ENCODE measurements around the gene PLD2.

PLD2 gene

DNA sequence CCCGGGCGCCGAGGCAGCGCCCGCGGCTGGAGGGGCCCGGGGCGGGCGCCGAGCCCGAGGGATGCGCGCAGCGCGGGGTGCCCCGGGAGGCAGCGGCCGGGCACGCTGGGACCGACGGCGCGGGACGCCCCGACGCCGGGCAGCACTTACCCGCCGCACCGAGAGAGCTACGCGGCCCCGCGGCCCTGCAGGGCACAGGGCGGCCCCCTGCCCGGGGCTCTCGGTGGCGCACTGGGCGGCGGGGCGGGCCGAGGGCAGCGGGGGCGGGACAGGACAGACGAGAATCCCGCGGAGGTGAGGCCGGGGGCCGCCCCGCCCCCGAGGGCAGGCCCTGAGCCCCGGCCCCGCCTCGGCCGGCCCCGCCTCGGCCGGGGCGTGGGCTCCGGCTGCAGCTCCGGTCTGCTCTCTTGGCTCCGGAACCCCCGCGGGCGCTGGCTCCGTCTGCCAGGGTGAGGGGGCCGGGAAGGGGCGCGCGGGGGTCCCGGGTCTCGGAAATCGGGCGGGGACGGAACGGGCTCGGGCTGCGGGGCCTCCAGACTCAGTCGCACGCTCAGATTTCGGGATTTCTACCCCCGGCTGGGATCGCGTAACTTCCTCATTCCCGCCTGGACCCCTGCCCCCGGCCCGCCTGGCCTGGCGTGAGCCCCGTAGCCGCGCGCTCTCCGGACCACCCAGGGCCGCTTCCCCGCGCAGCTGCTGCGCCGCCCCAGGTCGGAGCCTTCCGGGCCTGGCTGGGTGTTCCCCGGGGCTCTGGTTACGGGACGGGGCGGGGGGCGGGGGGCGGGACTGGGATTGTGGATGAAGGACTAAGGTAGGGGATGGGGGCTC is at the start of gene PLD2:
PLD2 (plus strand) TSS at position 376 of the 828 bp plus-strand sequence. CDS start 621 bp downstream, outside the sequence.
- peak; percentile 75 for DNase-seq

DNA sequence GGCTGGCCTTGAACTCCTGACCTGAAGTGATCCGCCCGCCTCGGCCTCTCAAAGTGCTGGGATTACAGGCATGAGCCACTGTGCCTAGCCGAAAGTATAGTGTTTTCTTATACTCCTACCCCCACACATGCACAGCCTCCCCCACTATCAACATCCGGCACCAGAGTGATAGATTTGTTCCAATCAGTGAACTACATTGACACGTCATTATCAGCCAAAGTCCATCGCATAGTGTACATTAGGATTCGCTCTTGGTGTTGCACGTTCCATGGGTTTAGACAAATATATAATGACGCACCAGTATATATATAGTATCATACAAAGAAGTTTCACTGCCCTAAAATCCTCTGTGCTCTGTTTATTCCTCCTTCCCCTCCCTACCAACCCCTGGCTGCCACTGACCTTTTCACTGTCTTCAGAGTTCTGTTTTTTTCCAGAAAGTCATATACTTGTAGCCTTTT is 47.1 kb upstream of the PLD2 start:
- no peak for DNase-seq

DNA sequence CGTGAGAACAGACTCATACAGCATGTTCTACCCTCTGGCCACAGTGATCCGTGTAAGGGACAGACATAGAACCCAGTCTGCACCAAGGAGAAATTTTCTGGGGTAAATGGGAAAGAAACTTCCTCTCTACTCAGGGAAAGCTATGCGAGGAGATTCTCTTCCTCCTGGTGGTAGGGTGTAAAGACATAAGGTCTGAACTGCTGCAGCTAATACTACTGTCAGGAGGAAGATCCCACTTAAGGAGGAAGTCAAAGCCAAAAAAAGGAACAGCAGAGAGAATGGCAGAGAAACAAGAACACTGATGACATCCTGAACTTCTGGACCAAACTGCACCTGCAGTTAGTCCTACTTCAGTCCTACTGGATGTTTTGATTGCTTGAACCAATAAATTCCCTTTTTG is 42.4 kb upstream of the PLD2 start:
- no peak for DNase-seq

- DNase-seq: no peak
Measured at GRCh38 chr17:4766201-4766600, 40.8 kb upstream of the PLD2 start.

DNA sequence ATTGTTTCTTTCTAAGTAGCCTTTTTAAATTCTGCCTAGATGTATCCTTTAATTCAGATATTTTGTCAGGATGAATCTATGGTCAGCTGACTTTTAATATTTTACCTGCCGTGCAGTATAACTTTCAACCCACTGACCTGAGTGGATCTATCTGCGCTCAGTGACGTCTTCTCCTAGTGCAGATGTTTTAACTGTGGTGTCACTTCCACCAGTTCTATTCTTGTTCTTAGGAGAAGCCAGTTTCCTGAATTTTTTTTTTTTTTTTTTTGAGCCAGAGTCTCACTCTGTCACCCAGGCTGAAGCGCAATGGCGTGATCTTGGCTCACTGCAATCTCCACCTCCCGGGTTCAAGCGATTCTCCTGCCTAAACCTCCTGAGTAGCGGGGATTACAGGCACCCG is 40.2 kb upstream of the PLD2 start:
- no peak for DNase-seq

DNA sequence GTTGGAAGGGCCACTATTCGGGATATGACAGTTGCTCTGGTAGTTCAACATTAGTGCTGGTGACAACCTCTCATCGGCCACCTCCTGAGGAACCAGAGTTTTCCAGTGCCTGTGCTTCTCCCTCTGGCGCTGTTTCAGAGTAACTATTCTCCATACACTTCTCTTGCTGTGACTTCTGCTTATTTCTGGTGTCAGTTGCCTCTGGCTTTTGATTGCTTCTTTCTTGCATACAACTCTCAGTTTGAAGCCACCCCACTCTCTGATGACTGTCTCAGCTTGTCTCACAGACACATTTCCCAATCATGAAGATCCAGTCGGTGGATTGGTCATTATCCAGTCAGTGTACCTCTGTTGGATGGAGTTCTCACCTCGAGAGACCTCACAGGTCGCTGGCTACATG is 38.7 kb upstream of the PLD2 start:
- DNase-seq: no peak

- no peak for DNase-seq
Measured at GRCh38 chr17:4769628-4770027, 37.3 kb upstream of the PLD2 start.

DNA sequence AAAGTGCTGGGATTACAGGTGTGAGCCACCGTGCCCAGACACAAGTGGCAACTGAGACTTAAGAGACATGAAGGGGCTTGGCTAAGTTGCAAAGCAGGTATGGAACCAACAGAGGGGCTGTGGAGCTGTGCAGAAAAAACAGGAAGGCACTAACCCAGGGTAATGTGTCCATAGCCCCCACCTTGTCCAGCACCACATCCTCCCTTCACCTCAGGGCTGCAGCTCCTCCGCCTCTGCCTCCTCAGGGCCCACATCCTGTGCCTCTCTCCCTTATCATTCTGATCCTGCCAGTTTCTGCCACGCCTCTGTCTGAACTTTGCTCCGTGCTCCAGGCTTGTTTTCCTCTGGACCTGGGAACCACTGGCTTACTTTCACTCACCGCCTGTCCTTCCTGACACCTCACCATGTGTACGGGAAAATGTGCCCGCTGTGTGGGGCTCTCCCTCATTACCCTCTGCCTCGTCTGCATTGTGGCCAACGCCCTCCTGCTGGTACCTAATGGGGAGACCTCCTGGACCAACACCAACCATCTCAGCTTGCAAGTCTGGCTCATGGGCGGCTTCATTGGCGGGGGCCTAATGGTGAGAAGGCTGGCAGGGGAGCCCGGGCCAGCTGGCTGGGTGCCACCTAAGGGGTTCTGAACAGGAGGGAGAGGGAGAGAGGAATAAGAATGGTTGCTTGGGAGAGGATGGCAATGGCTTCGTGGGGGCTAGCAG is 35.3 kb upstream of the PLD2 start, which contains the start of gene TM4SF5:
TM4SF5 (plus strand) TSS at position 368 of the 716 bp plus-strand sequence; CDS start at position 405, 37 bp downstream.
- DNase-seq: no peak

DNA sequence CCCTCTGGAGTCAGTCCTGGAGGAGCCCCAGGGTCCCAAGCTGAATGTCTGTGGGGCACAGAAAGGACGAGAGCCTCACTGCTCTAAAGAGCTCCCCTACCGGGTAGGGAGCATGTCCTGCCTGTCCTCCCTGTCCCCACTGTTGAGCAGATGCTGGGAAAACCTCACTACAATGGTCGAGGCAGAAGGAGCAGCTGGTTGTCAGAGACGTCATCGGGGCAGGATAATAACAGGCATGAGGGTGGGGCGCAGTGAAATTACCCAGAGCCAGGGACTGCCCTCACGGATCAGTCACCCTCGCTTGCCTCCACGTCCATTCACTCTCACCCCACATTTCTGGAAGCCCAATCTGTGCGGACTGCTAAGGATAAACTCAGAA is 34.7 kb upstream of the PLD2 start:
- no peak for DNase-seq

GRCh38 chr17:4777969-4778760 is 28.8 kb upstream of the PLD2 start:
- no peak for DNase-seq

DNA sequence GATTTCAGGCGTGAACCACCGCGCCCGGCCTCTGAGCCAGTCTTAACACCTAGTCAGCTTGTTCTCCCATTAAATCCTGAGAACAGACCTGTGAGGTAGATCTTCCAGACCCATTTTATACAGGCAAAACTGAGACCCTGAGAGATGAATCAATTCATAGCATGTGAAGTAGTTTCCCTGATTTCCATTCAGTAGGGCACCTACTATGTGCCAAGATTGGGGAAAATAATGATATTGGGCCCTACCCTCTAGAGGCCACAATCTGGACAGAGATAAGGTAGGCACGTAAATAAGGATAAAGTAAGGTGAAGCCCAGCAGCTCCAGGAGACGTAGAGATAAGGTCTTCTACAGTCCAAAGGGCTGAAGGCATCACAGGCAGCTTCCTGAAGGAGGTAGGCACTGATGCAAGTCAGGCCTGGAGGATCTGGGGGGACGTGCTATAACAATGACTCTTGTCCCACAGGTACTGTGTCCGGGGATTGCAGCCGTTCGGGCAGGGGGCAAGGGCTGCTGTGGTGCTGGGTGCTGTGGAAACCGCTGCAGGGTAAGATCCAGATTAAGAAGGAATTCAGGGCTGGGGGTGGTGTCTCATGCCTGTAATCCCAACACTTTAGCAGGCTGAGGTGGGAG is 26.5 kb upstream of the PLD2 start:
- DNase-seq: no peak

DNA sequence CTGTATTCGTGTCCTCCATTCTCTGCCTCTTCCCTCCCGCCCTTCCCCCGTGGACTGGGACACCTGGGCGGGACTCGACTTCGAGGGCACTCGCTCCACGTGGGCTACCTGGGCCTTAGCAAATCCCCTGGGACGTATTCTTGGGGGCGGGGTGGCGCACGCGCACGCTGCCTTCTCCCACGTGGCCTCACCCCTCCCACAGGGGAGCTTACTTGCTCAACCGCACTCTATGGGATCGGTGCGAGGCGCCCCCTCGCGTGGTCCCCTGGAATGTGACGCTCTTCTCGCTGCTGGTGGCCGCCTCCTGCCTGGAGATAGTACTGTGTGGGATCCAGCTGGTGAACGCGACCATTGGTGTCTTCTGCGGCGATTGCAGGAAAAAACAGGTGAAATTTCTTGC is 24.3 kb upstream of the PLD2 start:
- no peak for DNase-seq

GRCh38 chr17:4785311-4786105 is 21.4 kb upstream of the PLD2 start:
- DNase-seq: no peak

- no peak for DNase-seq
Measured at GRCh38 chr17:4786106-4786511, 20.8 kb upstream of the PLD2 start, which contains the start of gene VMO1. TSS of gene VMO1 (minus strand) at chr17:4786364. CDS start at chr17:4786352, 12 bp downstream.

- DNase-seq: no peak
Measured at GRCh38 chr17:4786516-4786915, 20.4 kb upstream of the PLD2 start.

DNA sequence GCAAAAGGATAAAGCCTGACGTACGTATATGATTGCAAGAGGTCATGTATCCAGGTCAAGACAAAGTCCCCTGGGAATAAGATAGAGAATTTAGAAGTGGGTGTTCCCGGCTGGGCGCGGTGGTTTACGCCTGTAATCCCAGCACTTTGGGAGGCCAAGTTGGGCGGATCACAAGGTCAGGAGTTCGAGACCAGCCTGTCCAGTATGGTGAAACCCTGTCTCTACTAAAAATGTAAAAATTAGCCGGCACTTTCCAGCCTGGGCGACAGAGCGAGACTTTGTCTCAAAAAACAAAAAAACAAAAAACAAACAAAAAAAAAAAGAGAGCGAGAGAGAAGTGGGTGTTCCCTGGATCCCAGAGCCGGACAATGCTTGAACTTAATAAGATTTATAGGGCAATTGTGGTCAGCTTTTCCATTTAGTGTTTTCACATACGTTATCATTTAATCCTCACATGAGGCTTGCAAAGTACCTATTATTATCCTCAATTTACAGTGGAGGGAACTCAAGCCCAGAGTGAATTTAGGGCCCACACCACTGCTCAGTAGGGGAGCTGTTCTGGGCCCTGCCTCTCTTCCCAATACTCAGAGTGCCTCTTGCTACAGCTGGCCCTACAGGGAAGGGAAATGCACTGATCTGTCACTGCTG is 18.7 kb upstream of the PLD2 start:
- DNase-seq: no peak

- no peak for DNase-seq
Measured at GRCh38 chr17:4788807-4789700, 17.9 kb upstream of the PLD2 start, which contains the start of gene GLTPD2. TSS of gene GLTPD2 (plus strand) at chr17:4788964. CDS start at chr17:4789012, 48 bp downstream.

DNA sequence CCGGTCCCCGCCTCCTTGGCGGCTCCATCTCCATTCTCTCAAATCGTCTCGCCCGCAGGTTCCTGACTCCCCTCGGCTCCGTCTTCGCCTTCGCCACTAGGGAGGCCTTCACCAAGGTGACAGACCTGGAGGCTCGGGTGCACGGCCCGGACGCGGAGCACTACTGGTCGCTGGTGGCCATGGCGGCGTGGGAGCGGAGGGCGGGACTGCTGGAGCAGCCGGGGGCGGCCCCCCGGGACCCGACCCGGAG is 17.3 kb upstream of the PLD2 start:
- DNase-seq: no peak

- DNase-seq: peak; percentile 71
Measured at GRCh38 chr17:4789951-4790704, 16.8 kb upstream of the PLD2 start.

DNA sequence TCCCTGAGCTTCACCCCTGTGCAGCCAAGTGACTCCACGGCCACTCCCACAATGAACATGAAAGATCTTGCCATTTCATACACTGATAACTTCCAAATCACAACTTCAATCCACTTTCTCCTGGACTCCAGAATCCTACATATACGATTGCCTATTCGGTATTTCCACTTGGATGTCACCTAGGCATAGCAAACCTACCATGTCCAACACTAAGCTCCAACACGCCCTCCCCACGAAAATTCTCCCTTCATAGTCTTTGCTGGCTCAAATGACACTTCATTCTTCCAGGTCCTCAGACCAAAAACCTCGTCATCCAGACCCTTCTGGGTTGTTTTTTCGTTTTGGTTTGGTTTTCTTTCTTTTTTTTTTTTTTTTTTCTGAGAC is 16.3 kb upstream of the PLD2 start:
- DNase-seq: no peak
